ENCODE results near the gene TBC1D3L.
"Not testable (repeated sequence)": the region's sequence is repeated elsewhere in the genome, so short reads cannot be mapped to it uniquely, and the experiment has no call there.

Gene TBC1D3L

GRCh38 chr17:37988960-37989359 is at the start of gene TBC1D3L:
Gene TBC1D3L (minus strand): TSS chr17:37989060. CDS start chr17:37987520, 1,540 bp downstream.
- DNase-seq (ENCODE audit: low read depth in 1 of 2, low spot score in 1 of 2); in situ Hi-C loops (cut with HindIII; ENCODE audit: low pct_unique_long_range_greater_than_20kb, low sequenced_read_pairs): not testable (repeated sequence)

GRCh38 chr17:38003676-38004075 is 14.8 kb upstream of the TBC1D3L start, which contains the start of gene TBC1D3D:
Gene TBC1D3D (plus strand): TSS chr17:38003976. CDS start chr17:38005561, 1,585 bp downstream.
- in situ Hi-C loops (cut with HindIII; ENCODE audit: low pct_unique_long_range_greater_than_20kb, low sequenced_read_pairs); DNase-seq (ENCODE audit: low read depth in 1 of 2, low spot score in 1 of 2): not testable (repeated sequence)

Data from T47D (cell line).